Spleen (tissue), 11 donors: ENCODE measurements around the gene EMC9. TPM values are rescaled to one million over a fixed set of nuclear protein-coding genes. Genes with fewer than 3 reads are reported as not detected.
A peak's percentile ranks its signal among the peaks of the same experiment; 100 is the strongest.

ENCODE experiments used
- DNase-seq: peaks from one replicate; pipeline ENCODE4 v3.0.0-alpha.2; 2020
- H3K27ac ChIP-seq, 8 donors: fragments of 200-600 bp; sonication (generic) in 7 of 8; 1 replicate in 4 of 8; 2 replicates in 4 of 8; pipeline versions ENCODE4 v1.5.0 to v1.8.0; 2016 to 2021; ENCODE audit warnings: inconsistent platforms in 4 of 8, mild to moderate bottlenecking in 4 of 8, moderate library complexity in 1 of 8
- H3K27me3 ChIP-seq, 7 donors: fragments of 200-600 bp; sonication (generic) in 6 of 7; replicated peaks in 1 of 7; 1 replicate in 4 of 7; 2 replicates in 3 of 7; pipeline versions ENCODE4 v1.5.0 to v1.8.0; 2016 to 2021; ENCODE audit warnings: inconsistent platforms in 3 of 7, mild to moderate bottlenecking in 1 of 7
- H3K36me3 ChIP-seq, 6 donors: fragments of 200-600 bp; sonication (generic) in 5 of 6; 1 replicate in 4 of 6; 2 replicates in 2 of 6; pipeline versions ENCODE4 v1.5.0 to v1.8.0; 2016 to 2021; ENCODE audit warnings: inconsistent platforms in 2 of 6
- H3K4me1 ChIP-seq, 6 donors: fragments of 200-600 bp; sonication (generic) in 5 of 6; 1 replicate in 3 of 6; 2 replicates in 3 of 6; pipeline versions ENCODE4 v1.5.0 to v1.8.0; 2016 to 2021; ENCODE audit warnings: inconsistent platforms in 3 of 6
- H3K4me3 ChIP-seq, 8 donors: fragments of 200-600 bp; sonication (generic) in 7 of 8; 1 replicate in 4 of 8; 2 replicates in 4 of 8; pipeline versions ENCODE4 v1.5.0 to v1.8.0; 2016 to 2021; ENCODE audit warnings: inconsistent platforms in 4 of 8, mild to moderate bottlenecking in 4 of 8, moderate library complexity in 2 of 8
- H3K9me3 ChIP-seq, 8 donors: fragments of 200-600 bp; sonication (generic) in 7 of 8; 1 replicate in 4 of 8; 2 replicates in 4 of 8; pipeline versions ENCODE4 v1.5.0 to v1.8.0; 2016 to 2021; ENCODE audit warnings: inconsistent platforms in 4 of 8
- POLR2A ChIP-seq, 3 donors: fragments of 450-650 bp; IDR thresholded peaks; one replicate each; pipeline ENCODE4 v1.5.1; 2017; ENCODE audit warnings: antibody characterized with exemption in 3 of 3, mild to moderate bottlenecking in 1 of 3
- POLR2AphosphoS5 ChIP-seq, 3 donors: sonication (generic); formaldehyde crosslinking; IDR thresholded peaks; one replicate each; pipeline ENCODE4 v1.5.1; 2017; ENCODE audit warnings: antibody characterized with exemption in 3 of 3
- WGBS, 5 donors: extraction: QIAGEN DNeasy Blood & Tissue Kit in 3 of 5; methylation state at CpG; one replicate each; pipeline versions ENCODE4 v1.1.5 to v1.1.7; 2013 to 2018; 5-methylcytosine and 5-hydroxymethylcytosine counted together
- intact Hi-C: fragments of 100-400 bp; cut with DNase I; formaldehyde crosslinking; loops from one replicate; pipeline ENCODE4 v1.15.0; 2023; ENCODE audit warnings: low total_unique reads
- polyA plus RNA-seq, 3 donors: library from polyadenylated mRNA; stranded (reverse); fragments of 200-250 nt; gene quantifications; one replicate each; pipeline ENCODE4 v1.2.1, GENCODE V29; 2013
- total RNA-seq, 7 donors: library from RNA; depleted of rRNA in 3 of 7; stranded (reverse); fragments of >200 nt in 3 of 7; fragmentation: NEBNext Ultra II Directional in 4 of 7; extraction: Animal tissue kit (Norgen Biotek cat#: 25700) in 4 of 7; gene quantifications; one replicate each; pipeline versions ENCODE4 v1.1.0 to v1.2.1, GENCODE V29; 2016 to 2021
- TF ChIP-seq, protein P1 (sequence below), 11 experiments: fragments of 200-600 bp in 7 of 11; fragments of 450-650 bp in 4 of 11; sonication (generic) in 4 of 11; IDR thresholded peaks in 8 of 11; conservative IDR thresholded peaks in 3 of 11; 1 replicate in 7 of 11; 2 replicates in 4 of 11; pipeline versions ENCODE4 v1.4.0 to v1.8.0; 2016 to 2021; ENCODE audit warnings: antibody characterized with exemption in 11 of 11, inconsistent platforms in 4 of 11, mild to moderate bottlenecking in 1 of 11
- donor health status: healthy with polysubstance abuse.
- donor health status: DM: no; HTN: no; CAD: no; lungs with moderate emphysema.
- donor health status: DM: no; HTN: no; CAD: no.
- donor health status: Bipolar disorder and iron deficiency.
- donor health status: healthy.
- donor health status: DM: no; HTN: no; CAD: no.
- donor health status: DM: yes; HTN: yes; CAD: no.

EMC9 gene
- total and polyA plus RNA-seq, 10 donors = 17.7 to 50.6 (median 22.3) TPM

DNA sequence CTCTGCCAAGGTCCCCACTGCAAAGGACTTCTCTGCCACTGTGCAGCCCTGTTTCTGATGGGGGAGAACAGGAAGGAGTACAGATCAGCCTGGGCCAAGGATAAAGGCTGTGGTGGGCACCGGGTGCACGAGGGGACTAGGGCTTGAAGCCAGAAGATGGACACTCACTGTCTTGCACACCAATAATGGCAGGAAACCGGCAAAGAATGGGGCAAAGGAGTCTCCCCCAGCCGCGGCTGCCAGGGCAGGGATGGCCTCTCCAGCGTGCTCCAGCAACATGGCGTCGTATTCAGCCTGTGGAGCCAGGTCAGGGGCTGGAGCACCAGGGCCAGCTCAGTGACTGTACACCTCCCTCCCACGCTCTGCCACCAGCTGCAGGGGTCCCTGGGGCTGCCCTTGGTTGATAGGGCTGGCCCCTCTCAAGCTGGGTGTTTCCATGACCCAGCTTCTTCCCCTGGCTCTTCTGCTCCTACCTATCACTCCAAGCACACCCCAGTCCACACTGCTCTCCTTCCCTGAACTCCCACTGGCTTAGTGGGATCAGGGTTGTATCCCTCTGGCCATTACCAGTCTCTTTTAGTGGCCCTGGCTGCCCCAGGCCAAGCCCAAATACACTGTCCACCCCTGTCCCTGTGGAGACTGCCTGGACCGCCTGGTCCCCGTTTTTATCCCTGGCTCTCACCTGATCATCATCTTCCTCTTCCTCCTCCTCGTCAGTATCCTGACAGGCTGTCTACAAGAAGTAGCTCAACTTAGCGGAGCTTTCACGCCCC lies 40.9 kb upstream of the EMC9 start:
- WGBS, 5 donors = 85 to 90% (median 88%) methylated on average over 14 of the region's 14 CpGs
- intact Hi-C loops = no loop called here
- H3K36me3 ChIP-seq = peaks cover 2 to 99% (median 94%) of the 10 kb centered on the region in 6 donors

DNA sequence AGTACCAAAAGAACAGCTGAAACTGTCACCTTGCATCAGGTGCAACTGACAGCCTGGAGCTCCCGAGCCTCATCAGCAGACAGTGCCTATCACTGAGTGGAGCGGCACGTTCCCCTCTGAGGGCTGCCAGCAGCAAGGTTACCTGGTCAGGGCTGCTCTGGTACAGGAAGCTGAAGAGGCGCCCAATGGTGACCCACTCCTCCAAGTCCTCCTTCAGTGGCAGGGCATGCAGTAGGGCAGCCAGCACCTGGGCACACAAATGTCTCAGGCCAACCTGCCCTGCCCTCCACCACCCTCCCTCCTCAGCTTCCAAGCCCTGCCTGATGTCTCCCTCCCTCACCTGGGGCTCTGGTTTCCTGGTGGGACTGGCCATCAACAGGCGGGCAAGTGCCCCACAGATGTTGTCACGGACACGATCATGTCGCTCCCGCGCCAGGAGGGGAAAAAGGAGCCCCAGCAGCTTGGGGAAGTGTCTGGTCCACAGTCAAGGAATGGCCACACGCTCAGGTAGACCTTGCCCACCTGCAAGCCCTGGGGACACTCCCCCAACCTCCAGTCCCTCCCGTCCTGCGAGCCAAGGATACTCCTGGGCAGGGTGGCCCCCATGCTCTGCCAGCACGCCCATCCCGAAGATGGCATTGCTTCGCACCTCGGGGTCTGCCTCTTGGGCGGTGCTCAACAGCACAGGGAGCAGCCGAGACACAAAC lies 40.1 kb upstream of the EMC9 start:
- peaks cover 2 to 100% (median 99%) of the 10 kb centered on the region in 6 donors for H3K36me3 ChIP-seq
- WGBS, 5 donors = 82 to 92% (median 89%) methylated on average over 14 to 19 of the region's 19 CpGs
- H3K4me3 ChIP-seq = no peak overlapping the region
- peaks cover 0 to 7% (median 0%) of the 10 kb centered on the region in 6 donors for H3K4me1 ChIP-seq
- intact Hi-C loops = no loop called here
- no peaks in the 10 kb centered on the region for H3K9me3 ChIP-seq
- no peaks in the 10 kb centered on the region for H3K27me3 ChIP-seq
- TF ChIP-seq, protein P1, sequence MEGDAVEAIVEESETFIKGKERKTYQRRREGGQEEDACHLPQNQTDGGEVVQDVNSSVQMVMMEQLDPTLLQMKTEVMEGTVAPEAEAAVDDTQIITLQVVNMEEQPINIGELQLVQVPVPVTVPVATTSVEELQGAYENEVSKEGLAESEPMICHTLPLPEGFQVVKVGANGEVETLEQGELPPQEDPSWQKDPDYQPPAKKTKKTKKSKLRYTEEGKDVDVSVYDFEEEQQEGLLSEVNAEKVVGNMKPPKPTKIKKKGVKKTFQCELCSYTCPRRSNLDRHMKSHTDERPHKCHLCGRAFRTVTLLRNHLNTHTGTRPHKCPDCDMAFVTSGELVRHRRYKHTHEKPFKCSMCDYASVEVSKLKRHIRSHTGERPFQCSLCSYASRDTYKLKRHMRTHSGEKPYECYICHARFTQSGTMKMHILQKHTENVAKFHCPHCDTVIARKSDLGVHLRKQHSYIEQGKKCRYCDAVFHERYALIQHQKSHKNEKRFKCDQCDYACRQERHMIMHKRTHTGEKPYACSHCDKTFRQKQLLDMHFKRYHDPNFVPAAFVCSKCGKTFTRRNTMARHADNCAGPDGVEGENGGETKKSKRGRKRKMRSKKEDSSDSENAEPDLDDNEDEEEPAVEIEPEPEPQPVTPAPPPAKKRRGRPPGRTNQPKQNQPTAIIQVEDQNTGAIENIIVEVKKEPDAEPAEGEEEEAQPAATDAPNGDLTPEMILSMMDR (IDR thresholded peaks at IDR 0.05 in 8 of 11, conservative IDR thresholded peaks at IDR 0.05 in 3 of 11) = no peak
- TF ChIP-seq POLR2AphosphoS5 (IDR thresholded peaks at IDR 0.05) = peak in 1 of 3 donors; percentile 51
- no peak overlapping the region for H3K27ac ChIP-seq
- DNase-seq = peak; percentile 70

More for the DNA sequence above, 40.9 kb upstream of the EMC9 start:
- peak in 1 of 3 donors; percentile 32 for TF ChIP-seq POLR2AphosphoS5 (IDR thresholded peaks at IDR 0.05)
- no peak for TF ChIP-seq POLR2A (IDR thresholded peaks at IDR 0.05)
- TF ChIP-seq, protein P1 (IDR thresholded peaks at IDR 0.05 in 8 of 11, conservative IDR thresholded peaks at IDR 0.05 in 3 of 11) = no peak
- no peak overlapping the region for H3K4me3 ChIP-seq
- H3K27me3 ChIP-seq = no peaks in the 10 kb centered on the region
- H3K4me1 ChIP-seq = peaks cover 0 to 15% (median 4%) of the 10 kb centered on the region in 6 donors
- H3K9me3 ChIP-seq = no peaks in the 10 kb centered on the region
- peak; percentile 67 for DNase-seq
- H3K27ac ChIP-seq = no peak overlapping the region

DNA sequence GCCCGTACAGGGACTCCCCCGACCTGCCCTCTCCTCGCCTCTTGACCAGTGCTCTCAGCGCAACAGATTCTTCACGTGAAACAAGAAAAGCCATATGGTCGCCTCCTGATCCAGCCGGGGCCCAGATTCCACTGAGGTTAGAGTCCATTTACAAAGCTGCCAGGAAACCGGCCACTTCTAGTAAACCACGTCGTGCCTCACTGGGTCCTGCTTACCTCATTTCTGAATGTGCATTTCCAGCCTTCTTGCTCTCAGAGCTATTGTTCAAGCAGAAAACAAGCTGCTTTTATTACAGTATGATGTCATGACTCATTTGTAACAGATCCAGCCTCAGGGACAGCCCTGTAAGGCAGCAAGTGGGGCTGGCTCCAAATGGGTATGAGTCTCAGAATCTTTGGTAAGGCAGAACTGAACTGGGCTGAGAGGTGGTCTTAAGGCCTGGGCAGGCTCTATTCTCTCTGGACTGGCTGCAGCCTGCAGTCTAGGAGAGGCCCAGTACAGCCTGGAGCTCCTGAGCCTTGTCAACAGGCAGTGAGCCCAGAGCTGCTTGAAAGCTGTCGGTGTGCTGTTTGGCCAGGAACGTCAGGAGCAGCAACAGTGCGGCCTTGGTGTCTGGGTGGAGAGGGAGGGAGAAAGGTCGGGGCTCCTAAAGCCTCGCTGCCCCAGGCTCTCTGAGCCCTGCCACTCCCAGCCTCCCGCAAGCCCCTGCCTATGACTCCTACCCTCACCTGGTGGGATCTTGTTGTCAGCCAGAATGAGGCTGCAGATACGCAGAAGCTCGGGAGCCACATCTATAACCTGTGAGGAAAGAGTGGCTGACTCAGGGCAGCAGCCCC lies 38.8 kb upstream of the EMC9 start:
- intact Hi-C loops = no loop called here
- peak; percentile 41 for DNase-seq
- H3K27me3 ChIP-seq = no peaks in the 10 kb centered on the region
- no peak overlapping the region for H3K4me3 ChIP-seq
- no peaks in the 10 kb centered on the region for H3K4me1 ChIP-seq
- H3K36me3 ChIP-seq = peaks cover 2 to 100% (median 93%) of the 10 kb centered on the region in 6 donors
- WGBS, 5 donors = 78 to 88% (median 85%) methylated on average over 9 to 18 of the region's 18 CpGs
- TF ChIP-seq POLR2A (IDR thresholded peaks at IDR 0.05) = no peak
- TF ChIP-seq POLR2AphosphoS5 (IDR thresholded peaks at IDR 0.05) = peak in 1 of 3 donors; percentile 52
- TF ChIP-seq, protein P1 (IDR thresholded peaks at IDR 0.05 in 8 of 11, conservative IDR thresholded peaks at IDR 0.05 in 3 of 11) = no peak
- H3K9me3 ChIP-seq = no peaks in the 10 kb centered on the region
- H3K27ac ChIP-seq = peak overlapping the region in 1 of 8 donors; percentile 26
